A549 treated with AZD9567 at 1 μM for 4 hours (cell line): ENCODE measurements around the gene UBE2F. TPM values are rescaled to one million over a fixed set of nuclear protein-coding genes. Genes with fewer than 3 reads are reported as not detected.

ENCODE experiments used
- total RNA-seq: library from RNA; stranded (reverse); fragments of 200-300 nt; extraction: Qiagen RNA extraction; gene quantifications from 5 replicates; pipeline ENCODE4 v1.2.3, GENCODE V29; 2022; ENCODE audit not compliant: insufficient read depth

The UBE2F gene, protein sequence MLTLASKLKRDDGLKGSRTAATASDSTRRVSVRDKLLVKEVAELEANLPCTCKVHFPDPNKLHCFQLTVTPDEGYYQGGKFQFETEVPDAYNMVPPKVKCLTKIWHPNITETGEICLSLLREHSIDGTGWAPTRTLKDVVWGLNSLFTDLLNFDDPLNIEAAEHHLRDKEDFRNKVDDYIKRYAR
- total RNA-seq, result 40.4 to 58.2 TPM (median 52.6 TPM) in 5 replicates

DNA sequence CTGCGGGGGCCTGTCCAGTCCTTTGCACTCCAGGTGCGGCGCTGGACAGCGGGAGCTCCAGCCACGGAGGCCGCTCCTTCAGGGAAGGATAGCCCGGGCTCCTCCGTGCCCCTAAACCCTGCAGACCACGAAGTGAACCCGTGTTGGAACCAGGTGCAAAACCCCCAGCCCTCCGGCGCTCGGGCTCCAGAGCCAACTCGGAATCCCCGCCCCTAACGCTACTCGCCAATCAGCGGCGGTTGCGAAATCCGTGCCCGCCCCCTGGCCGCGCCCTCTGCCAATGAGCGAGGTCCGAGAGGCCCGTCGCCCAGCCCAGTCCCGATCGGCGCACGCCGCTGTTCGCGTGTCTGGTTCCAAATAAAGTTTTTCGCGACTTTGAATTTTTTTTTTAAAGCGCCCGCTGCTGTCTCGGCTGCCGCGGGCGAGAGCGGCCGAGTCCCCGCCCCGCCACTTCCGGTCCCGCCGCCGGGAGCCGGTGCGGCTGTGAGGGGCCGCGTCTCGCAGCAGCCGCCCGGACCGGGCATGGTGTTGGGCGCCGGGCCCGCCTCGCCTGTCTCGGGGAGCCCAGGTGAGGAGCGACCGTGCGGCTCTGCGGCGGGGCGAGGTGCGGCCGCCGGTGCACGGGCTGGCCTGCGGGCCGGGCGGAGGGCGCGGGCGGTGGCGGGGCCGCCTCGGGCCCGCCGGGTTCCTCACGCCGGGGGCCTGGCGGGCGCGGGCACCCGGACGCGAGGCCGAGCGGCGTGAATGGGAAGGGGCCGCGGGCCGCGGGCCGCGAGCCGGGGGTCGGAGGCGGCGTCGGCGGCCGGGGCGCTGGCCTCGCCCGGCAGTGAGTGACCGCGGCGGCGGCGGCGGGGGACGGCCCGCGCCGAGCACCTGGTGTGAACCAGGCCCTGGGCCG lies at the start of gene UBE2F:
Gene UBE2F, plus strand, starts transcription at position 450 of the 898 bp plus-strand sequence. CDS start 6,094 bp downstream, outside the sequence.

DNA sequence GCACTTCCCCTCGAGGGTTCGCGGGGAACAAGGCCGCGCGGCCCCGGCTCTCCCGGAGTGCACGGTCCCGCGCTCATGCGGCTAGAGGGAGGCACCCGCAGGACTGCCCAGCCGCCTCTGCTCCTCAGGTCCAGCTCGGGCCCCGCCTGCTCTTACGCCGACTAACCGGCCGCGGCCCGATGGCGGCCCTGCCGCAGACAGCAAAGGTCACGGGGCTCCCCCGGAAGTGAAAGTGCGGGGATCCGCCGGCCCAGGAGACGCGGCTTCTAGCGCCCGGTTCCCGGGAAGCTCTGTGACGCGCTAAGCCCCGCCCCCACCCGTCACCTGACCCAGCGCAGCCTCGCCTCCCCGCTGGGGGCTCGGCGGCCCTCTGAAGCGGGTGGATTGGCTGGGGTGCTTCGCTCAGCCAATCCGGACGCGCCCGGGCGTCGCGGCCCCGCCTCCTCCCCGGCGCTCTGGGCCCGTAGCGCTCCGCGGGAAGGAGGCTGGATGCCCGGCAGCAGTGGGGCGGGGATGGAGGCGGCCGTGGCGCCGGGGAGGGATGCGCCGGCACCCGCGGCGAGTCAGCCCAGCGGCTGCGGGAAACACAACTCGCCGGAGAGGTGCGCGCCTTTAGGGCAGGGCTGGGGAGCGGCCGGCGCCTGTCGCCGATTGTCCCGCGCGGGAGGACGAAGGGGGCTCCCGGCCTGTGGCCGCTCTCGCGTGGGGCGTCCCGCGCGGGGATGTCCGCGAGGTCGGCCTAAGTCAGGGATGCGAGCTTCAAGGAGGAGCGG lies 93.9 kb downstream of the UBE2F start, which contains the start of gene SCLY:
Gene SCLY, plus strand, starts transcription at position 460 of the 773 bp plus-strand sequence. Its CDS starts 54 bp downstream, at position 514.

Other genes with a start within 250 kb of the UBE2F start
- gene RBM44, start 168.2 kb upstream of the UBE2F start, total RNA-seq, result 0.16 to 0.24 TPM (median 0.23 TPM) in 4 of 5 replicates, not detected in the other
- 0.14 to 0.17 TPM in 2 of 5 replicates, not detected in the others for gene RAMP1, start 107.4 kb upstream of the UBE2F start, total RNA-seq
- gene SCLY, start 94.0 kb downstream of the UBE2F start, total RNA-seq, result 19.5 to 40.0 TPM (median 20.9 TPM) in 5 replicates
- gene ESPNL, start 133.3 kb downstream of the UBE2F start, total RNA-seq, result 0.11 to 0.23 TPM (median 0.16 TPM) in 4 of 5 replicates, not detected in the other
- 0.09 to 0.13 TPM (median 0.11 TPM) in 4 of 5 replicates, not detected in the other for gene KLHL30, start 171.7 kb downstream of the UBE2F start, total RNA-seq
- gene ERFE, start 192.0 kb downstream of the UBE2F start, total RNA-seq, result 7.5 to 13.6 TPM (median 8.5 TPM) in 5 replicates
- gene ILKAP, start 236.7 kb downstream of the UBE2F start, total RNA-seq, result 39.6 to 44.0 TPM (median 43.2 TPM) in 5 replicates